CD14-positive monocyte (primary cell): ENCODE data around the gene MDH1. TPM values are rescaled to one million over a fixed set of nuclear protein-coding genes. Genes with fewer than 3 reads are reported as not detected.

Experiments used
- DNase-seq, 3 donors: peaks; one replicate each; pipeline ENCODE4 v3.0.0-alpha.2; 2011 to 2022
- H2AFZ ChIP-seq: 2 replicates; pipeline ENCODE4 v1.6.0; 2012; ENCODE audit warnings: mild to moderate bottlenecking, low read depth, low read length, inconsistent platforms; ENCODE audit not compliant: insufficient read depth, poor library complexity, severe bottlenecking
- H3K27ac ChIP-seq, 2 donors: 1 replicate in 1 of 2; 2 replicates in 1 of 2; pipeline ENCODE4 v1.5.1; 2012 to 2013; ENCODE audit warnings: low read length in 2 of 2, control low read depth in 1 of 2, inconsistent platforms in 1 of 2, low read depth in 1 of 2, mild to moderate bottlenecking in 1 of 2
- H3K27me3 ChIP-seq, 2 donors: one replicate each; pipeline versions ENCODE4 v1.6.0 to v1.6.1; 2011 to 2013; ENCODE audit warnings: low read length in 2 of 2; ENCODE audit not compliant: control insufficient read depth in 2 of 2, insufficient read depth in 2 of 2
- H3K36me3 ChIP-seq, 2 donors: replicated peaks in 1 of 2; 1 replicate in 1 of 2; 2 replicates in 1 of 2; pipeline versions ENCODE4 v1.5.1 to v1.6.1; 2012 to 2013; ENCODE audit warnings: low read length in 2 of 2, control low read depth in 1 of 2, inconsistent platforms in 1 of 2, mild to moderate bottlenecking in 1 of 2; ENCODE audit not compliant: insufficient read depth in 2 of 2, control insufficient read depth in 1 of 2
- H3K4me1 ChIP-seq, 2 donors: 1 replicate in 1 of 2; 2 replicates in 1 of 2; pipeline versions ENCODE4 v1.5.1 to v1.6.1; 2012 to 2013; ENCODE audit warnings: low read length in 2 of 2, control low read depth in 1 of 2, inconsistent platforms in 1 of 2, mild to moderate bottlenecking in 1 of 2, moderate library complexity in 1 of 2; ENCODE audit not compliant: insufficient read depth in 2 of 2, control insufficient read depth in 1 of 2
- H3K4me2 ChIP-seq: replicated peaks from 2 replicates; pipeline ENCODE3; 2012; ENCODE audit warnings: low read length, moderate library complexity, mild to moderate bottlenecking; ENCODE audit not compliant: poor library complexity, severe bottlenecking; ENCODE audit errors: extremely low read depth
- H3K4me3 ChIP-seq, 3 experiments: fragments of 200-600 bp in 1 of 3; sonication (generic) in 1 of 3; replicated peaks in 1 of 3; 1 replicate in 2 of 3; 2 replicates in 1 of 3; pipeline ENCODE4 v1.5.1; 2011 to 2013; ENCODE audit warnings: low read length in 3 of 3, mild to moderate bottlenecking in 3 of 3, control low read depth in 2 of 3, low read depth in 2 of 3, inconsistent platforms in 1 of 3, moderate library complexity in 1 of 3
- H3K79me2 ChIP-seq: 2 replicates; pipeline ENCODE4 v1.6.0; 2012; ENCODE audit warnings: mild to moderate bottlenecking, control low read depth, inconsistent platforms, low read length, moderate library complexity; ENCODE audit not compliant: insufficient read depth
- H3K9ac ChIP-seq: 2 replicates; pipeline ENCODE4 v1.6.0; 2017; ENCODE audit warnings: low read length, mild to moderate bottlenecking; ENCODE audit not compliant: insufficient read depth, poor library complexity, severe bottlenecking
- H3K9me3 ChIP-seq, 2 donors: replicated peaks in 1 of 2; 1 replicate in 1 of 2; 2 replicates in 1 of 2; pipeline versions ENCODE4 v1.5.1 to v1.6.1; 2012 to 2013; ENCODE audit warnings: low read length in 2 of 2, control low read depth in 1 of 2; ENCODE audit not compliant: control insufficient read depth in 1 of 2, insufficient read depth in 1 of 2
- H4K20me1 ChIP-seq: 2 replicates; pipeline ENCODE4 v1.6.0; 2012; ENCODE audit warnings: mild to moderate bottlenecking, low read length, control low read depth, moderate library complexity; ENCODE audit not compliant: insufficient read depth
- H3K27ac Mint-ChIP-seq, 7 donors: one replicate each; pipeline ENCODE4 v1.8.0; 2020; ENCODE audit warnings: mild to moderate bottlenecking in 7 of 7, mixed read lengths in 7 of 7, moderate library complexity in 6 of 7, inconsistent platforms in 2 of 7
- H3K27me3 Mint-ChIP-seq, 3 donors: one replicate each; pipeline ENCODE4 v1.8.0; 2021 to 2022; ENCODE audit warnings: low read depth in 3 of 3, mild to moderate bottlenecking in 3 of 3, mixed read lengths in 3 of 3, moderate library complexity in 3 of 3, inconsistent platforms in 1 of 3
- H3K36me3 Mint-ChIP-seq, 2 donors: one replicate each; pipeline ENCODE4 v1.8.0; 2020; ENCODE audit warnings: mixed read lengths in 2 of 2, inconsistent platforms in 1 of 2, mild to moderate bottlenecking in 1 of 2
- H3K4me1 Mint-ChIP-seq: one replicate; pipeline ENCODE4 v1.8.0; 2020; ENCODE audit warnings: mild to moderate bottlenecking, mixed read lengths
- H3K4me3 Mint-ChIP-seq, 2 donors: one replicate each; pipeline ENCODE4 v1.8.0; 2020; ENCODE audit warnings: mild to moderate bottlenecking in 2 of 2, mixed read lengths in 2 of 2, moderate library complexity in 1 of 2
- H3K9me3 Mint-ChIP-seq, 7 donors: one replicate each; pipeline ENCODE4 v1.8.0; 2020 to 2022; ENCODE audit warnings: mixed read lengths in 7 of 7, mild to moderate bottlenecking in 6 of 7, moderate library complexity in 6 of 7, inconsistent platforms in 2 of 7
- CTCF ChIP-seq: fragments of 200-600 bp; IDR thresholded peaks from one replicate; pipeline ENCODE4 v1.8.0; 2022; ENCODE audit warnings: antibody characterized with exemption, mild to moderate bottlenecking
- WGBS: methylation state at CpG from one replicate; pipeline ENCODE4 v1.1.5; 2013; ENCODE audit warnings: missing lambda C conversion rate; ENCODE audit not compliant: insufficient coverage; 5-methylcytosine and 5-hydroxymethylcytosine counted together
- intact Hi-C, 2 donors: fragments of 100-400 bp; cut with micrococcal nuclease; formaldehyde crosslinking; loops; one replicate each; pipeline versions ENCODE4 v1.15.0 to v1.15.1; 2023
- polyA plus RNA-seq, 3 donors: library from polyadenylated mRNA; depleted of rRNA in 1 of 3; unstranded in 2 of 3; stranded (reverse) in 1 of 3; fragments of 300-500 nt in 2 of 3; fragments of >200 nt in 1 of 3; fragmentation: Illumina TruSeq in 2 of 3; gene quantifications; 1 replicate in 2 of 3; 2 replicates in 1 of 3; pipeline ENCODE4 v1.2.3, GENCODE V29; 2012 to 2021

Gene MDH1
- polyA plus RNA-seq, 3 donors = 63.2 to 218 (median 197) TPM

GRCh38 chr2:63639344-63639743, 50.6 kb downstream of the MDH1 start:
- H3K27me3 ChIP-seq = no peaks in the 10 kb centered on the region
- intact Hi-C loops = no loop called here
- H3K4me1 ChIP-seq = no peaks in the 10 kb centered on the region
- Mint-ChIP-seq H3K27me3 (peaks cover 0 to 3% (median 2%) of the 10 kb centered on the region in 3 donors), H3K4me1 (no peaks in the 10 kb centered on the region), H3K4me3 (no peak overlapping the region), H3K9me3 (peaks cover 3 to 27% (median 12%) of the 10 kb centered on the region in 7 donors), H3K27ac (no peak overlapping the region), H3K36me3 (no peaks in the 10 kb centered on the region)
- H3K9me3 ChIP-seq = peaks cover 0 to 4% of the 10 kb centered on the region in 2 donors
- H2AFZ ChIP-seq = no peak overlapping the region
- no peaks in the 10 kb centered on the region for H4K20me1 ChIP-seq
- no peaks in the 10 kb centered on the region for H3K79me2 ChIP-seq
- H3K4me2 ChIP-seq = no peak overlapping the region
- DNase-seq = no peak
- H3K36me3 ChIP-seq = no peaks in the 10 kb centered on the region
- no peak overlapping the region for H3K9ac ChIP-seq
- no CpG with 5 or more reads among the region's 1 CpG for WGBS
- no peak overlapping the region for H3K27ac ChIP-seq
- no peak overlapping the region for H3K4me3 ChIP-seq
- no peak for TF ChIP-seq CTCF

- intact Hi-C loops = no loop called here
- H3K27ac ChIP-seq = no peak overlapping the region
- no CpG with 5 or more reads among the region's 1 CpG for WGBS
- no peak overlapping the region for H3K9ac ChIP-seq
- H3K36me3 Mint-ChIP-seq = no peaks in the 10 kb centered on the region
- H2AFZ ChIP-seq = no peak overlapping the region
- no peak overlapping the region for H3K4me3 Mint-ChIP-seq
- H3K9me3 ChIP-seq = no peaks in the 10 kb centered on the region
- no peaks in the 10 kb centered on the region for H3K4me1 ChIP-seq
- no peak overlapping the region for H3K4me2 ChIP-seq
- peaks cover 0 to 2% (median 0%) of the 10 kb centered on the region in 3 donors for H3K27me3 Mint-ChIP-seq
- H3K79me2 ChIP-seq = no peaks in the 10 kb centered on the region
- peaks cover 2 to 13% (median 3%) of the 10 kb centered on the region in 7 donors for H3K9me3 Mint-ChIP-seq
- H3K4me3 ChIP-seq = no peak overlapping the region
- H3K36me3 ChIP-seq = no peaks in the 10 kb centered on the region
- H3K27me3 ChIP-seq = no peaks in the 10 kb centered on the region
- TF ChIP-seq CTCF = no peak
- no peak for DNase-seq
- H4K20me1 ChIP-seq = no peaks in the 10 kb centered on the region
- no peak overlapping the region for H3K27ac Mint-ChIP-seq
- no peaks in the 10 kb centered on the region for H3K4me1 Mint-ChIP-seq
Measured at GRCh38 chr2:63642946-63643345, 54.2 kb downstream of the MDH1 start.
